GM19238 (cell line): ENCODE measurements around the gene CPHXL.

Experiments
- DNase-seq: peaks from one replicate; pipeline ENCODE4 v3.0.0; 2011; ENCODE audit warnings: low spot score; ENCODE audit not compliant: insufficient read length

The CPHXL gene

GRCh38 chr16:75702242-75702641 lies 24.0 kb downstream of the CPHXL start:
- no peak for DNase-seq

GRCh38 chr16:75701361-75701760 lies 24.9 kb downstream of the CPHXL start, which contains the start of gene DUXB:
Gene DUXB, minus strand, starts transcription at chr16:75701461. Its CDS starts 43 bp downstream, at chr16:75701418.
- no peak for DNase-seq

GRCh38 chr16:75697571-75697970 lies 28.7 kb downstream of the CPHXL start:
- DNase-seq = no peak

- DNase-seq = no peak
These were observed 30.6 kb downstream of the CPHXL start for GRCh38 chr16:75695708-75696107.

- no peak for DNase-seq
These were observed 38.9 kb downstream of the CPHXL start for GRCh38 chr16:75687361-75687760.

GRCh38 chr16:75682308-75682707 lies 44.0 kb downstream of the CPHXL start:
- no peak for DNase-seq

- DNase-seq = no peak
These were observed 46.9 kb downstream of the CPHXL start for GRCh38 chr16:75679366-75679765.

- DNase-seq = no peak
These were observed 49.4 kb downstream of the CPHXL start, which contains the start of gene CPHXL2 for GRCh38 chr16:75676909-75677308. Gene CPHXL2, minus strand, starts transcription at chr16:75677009. Its CDS starts 10 bp downstream, at chr16:75676999.

GRCh38 chr16:75667503-75667902 lies 58.8 kb downstream of the CPHXL start:
- no peak for DNase-seq
